NB4 (cell line): Measurements from ENCODE around the gene ZNF197.

Source experiments
- DNase-seq: peaks from one replicate; pipeline ENCODE4 v3.0.0; 2010; ENCODE audit warnings: low read depth
- H3K4me3 ChIP-seq: one replicate; pipeline ENCODE4 v1.5.1; 2011; ENCODE audit warnings: mild to moderate bottlenecking, low read depth, low read length, moderate library complexity
- MYC ChIP-seq: IDR thresholded peaks from 2 replicates; pipeline ENCODE4 v1.6.1; 2011; ENCODE audit warnings: low read depth, low read length
- POLR2A ChIP-seq: IDR thresholded peaks from 2 replicates; pipeline ENCODE4 v1.6.1; 2011; ENCODE audit warnings: mild to moderate bottlenecking; ENCODE audit not compliant: insufficient read length; ENCODE audit errors: extremely low read depth
- TF ChIP-seq, protein P1 (sequence below): IDR thresholded peaks from one replicate; pipeline ENCODE4 v1.5.1; 2012; ENCODE audit warnings: low read depth, low read length

Gene ZNF197

DNA sequence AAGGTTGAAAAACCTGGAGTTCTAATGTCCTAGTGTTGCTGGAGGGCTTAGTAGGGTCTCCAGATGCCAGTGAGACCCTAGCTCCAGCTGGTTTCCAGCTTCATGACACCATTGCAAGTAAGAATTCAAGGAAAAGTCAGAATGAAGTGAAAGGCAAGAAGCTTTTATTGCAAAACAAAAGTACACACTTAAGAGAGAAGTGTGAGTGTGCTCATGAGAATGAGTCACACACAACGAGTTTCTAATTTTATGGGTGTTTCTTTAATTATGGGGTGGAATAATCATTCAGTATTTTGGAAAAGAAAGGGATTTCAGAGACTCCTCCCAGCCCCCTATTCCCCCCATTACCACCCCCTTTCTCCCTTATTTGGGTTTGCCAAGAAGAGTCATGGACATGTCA is 63.1 kb downstream of the ZNF197 start:
- TF ChIP-seq POLR2A: no peak
- TF ChIP-seq, protein P1, sequence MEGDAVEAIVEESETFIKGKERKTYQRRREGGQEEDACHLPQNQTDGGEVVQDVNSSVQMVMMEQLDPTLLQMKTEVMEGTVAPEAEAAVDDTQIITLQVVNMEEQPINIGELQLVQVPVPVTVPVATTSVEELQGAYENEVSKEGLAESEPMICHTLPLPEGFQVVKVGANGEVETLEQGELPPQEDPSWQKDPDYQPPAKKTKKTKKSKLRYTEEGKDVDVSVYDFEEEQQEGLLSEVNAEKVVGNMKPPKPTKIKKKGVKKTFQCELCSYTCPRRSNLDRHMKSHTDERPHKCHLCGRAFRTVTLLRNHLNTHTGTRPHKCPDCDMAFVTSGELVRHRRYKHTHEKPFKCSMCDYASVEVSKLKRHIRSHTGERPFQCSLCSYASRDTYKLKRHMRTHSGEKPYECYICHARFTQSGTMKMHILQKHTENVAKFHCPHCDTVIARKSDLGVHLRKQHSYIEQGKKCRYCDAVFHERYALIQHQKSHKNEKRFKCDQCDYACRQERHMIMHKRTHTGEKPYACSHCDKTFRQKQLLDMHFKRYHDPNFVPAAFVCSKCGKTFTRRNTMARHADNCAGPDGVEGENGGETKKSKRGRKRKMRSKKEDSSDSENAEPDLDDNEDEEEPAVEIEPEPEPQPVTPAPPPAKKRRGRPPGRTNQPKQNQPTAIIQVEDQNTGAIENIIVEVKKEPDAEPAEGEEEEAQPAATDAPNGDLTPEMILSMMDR: no peak
- no peak for TF ChIP-seq MYC
- no peak overlapping the region for H3K4me3 ChIP-seq
- DNase-seq: no peak
